ENCODE data around the gene RRAD.
A peak's percentile ranks its signal among the peaks of the same experiment; 100 is the strongest.

RRAD gene

GRCh38 chr16:66926171-66926947 lies 1.0 kb upstream of the RRAD start:
- Histone ChIP-seq H3K9ac (ENCODE audit: low read depth in 1 of 2, low read length in 2 of 2) (no peak overlapping the region), H3K9me3 (ENCODE audit: control insufficient read depth in 2 of 2, low read length in 2 of 2) (no peaks in the 10 kb centered on the region), H3K4me1 (ENCODE audit: control insufficient read depth in 2 of 2, insufficient read depth in 2 of 2, low read length in 2 of 2) (peaks cover 16 to 18% of the 10 kb centered on the region in 2 donors), H3K27ac (ENCODE audit: low read depth in 2 of 2, low read length in 2 of 2) (peak overlapping the region in 1 of 2 donors; percentile 43), H3K36me3 (ENCODE audit: control insufficient read depth in 2 of 2, insufficient read depth in 2 of 2, low read length in 2 of 2) (peaks cover 0 to 3% of the 10 kb centered on the region in 2 donors), H3K27me3 (ENCODE audit: control insufficient read depth in 2 of 2, insufficient read depth in 2 of 2, low read length in 2 of 2) (peaks cover 3 to 14% of the 10 kb centered on the region in 2 donors), H3K4me3 (ENCODE audit: low read length in 2 of 2) (no peak overlapping the region)

GRCh38 chr16:66924527-66925321 lies 611 bp downstream of the RRAD start:
- peak overlapping the region; percentile 24 to 61 for H3K9ac ChIP-seq (ENCODE audit: low read depth in 1 of 2, low read length in 2 of 2)
- no peaks in the 10 kb centered on the region for H3K36me3 ChIP-seq (ENCODE audit: control insufficient read depth in 2 of 2, insufficient read depth in 2 of 2, low read length in 2 of 2)
- H3K4me3 ChIP-seq (ENCODE audit: low read length in 2 of 2): peak overlapping the region; percentile 48 to 57
- peaks cover 3 to 14% of the 10 kb centered on the region in 2 donors for H3K27me3 ChIP-seq (ENCODE audit: control insufficient read depth in 2 of 2, insufficient read depth in 2 of 2, low read length in 2 of 2)
- H3K27ac ChIP-seq (ENCODE audit: low read depth in 2 of 2, low read length in 2 of 2): peak overlapping the region; percentile 43 to 50
- peaks cover 16 to 18% of the 10 kb centered on the region in 2 donors for H3K4me1 ChIP-seq (ENCODE audit: control insufficient read depth in 2 of 2, insufficient read depth in 2 of 2, low read length in 2 of 2)
- no peaks in the 10 kb centered on the region for H3K9me3 ChIP-seq (ENCODE audit: control insufficient read depth in 2 of 2, low read length in 2 of 2)

- Histone ChIP-seq H3K36me3 (ENCODE audit: control insufficient read depth in 2 of 2, insufficient read depth in 2 of 2, low read length in 2 of 2) (no peaks in the 10 kb centered on the region), H3K4me3 (ENCODE audit: low read length in 2 of 2) (no peak overlapping the region), H3K9ac (ENCODE audit: low read depth in 1 of 2, low read length in 2 of 2) (peak overlapping the region in 1 of 2 donors; percentile 19), H3K27me3 (ENCODE audit: control insufficient read depth in 2 of 2, insufficient read depth in 2 of 2, low read length in 2 of 2) (peaks cover 3 to 14% of the 10 kb centered on the region in 2 donors), H3K4me1 (ENCODE audit: control insufficient read depth in 2 of 2, insufficient read depth in 2 of 2, low read length in 2 of 2) (peaks cover 16 to 19% of the 10 kb centered on the region in 2 donors), H3K27ac (ENCODE audit: low read depth in 2 of 2, low read length in 2 of 2) (no peak overlapping the region), H3K9me3 (ENCODE audit: control insufficient read depth in 2 of 2, low read length in 2 of 2) (no peaks in the 10 kb centered on the region)
These were observed 1.5 kb downstream of the RRAD start for GRCh38 chr16:66923866-66924265.

GRCh38 chr16:66923247-66923731 lies 2.0 kb downstream of the RRAD start:
- H3K27me3 ChIP-seq (ENCODE audit: control insufficient read depth in 2 of 2, insufficient read depth in 2 of 2, low read length in 2 of 2): peaks cover 3 to 14% of the 10 kb centered on the region in 2 donors
- H3K4me3 ChIP-seq (ENCODE audit: low read length in 2 of 2): no peak overlapping the region
- no peaks in the 10 kb centered on the region for H3K9me3 ChIP-seq (ENCODE audit: control insufficient read depth in 2 of 2, low read length in 2 of 2)
- H3K27ac ChIP-seq (ENCODE audit: low read depth in 2 of 2, low read length in 2 of 2): peak overlapping the region in 1 of 2 donors; percentile 16
- peaks cover 16 to 19% of the 10 kb centered on the region in 2 donors for H3K4me1 ChIP-seq (ENCODE audit: control insufficient read depth in 2 of 2, insufficient read depth in 2 of 2, low read length in 2 of 2)
- H3K9ac ChIP-seq (ENCODE audit: low read depth in 1 of 2, low read length in 2 of 2): no peak overlapping the region
- no peaks in the 10 kb centered on the region for H3K36me3 ChIP-seq (ENCODE audit: control insufficient read depth in 2 of 2, insufficient read depth in 2 of 2, low read length in 2 of 2)

- Histone ChIP-seq H3K4me3 (ENCODE audit: low read length in 2 of 2) (no peak overlapping the region), H3K36me3 (ENCODE audit: control insufficient read depth in 2 of 2, insufficient read depth in 2 of 2, low read length in 2 of 2) (no peaks in the 10 kb centered on the region), H3K27me3 (ENCODE audit: control insufficient read depth in 2 of 2, insufficient read depth in 2 of 2, low read length in 2 of 2) (peaks cover 3 to 14% of the 10 kb centered on the region in 2 donors), H3K27ac (ENCODE audit: low read depth in 2 of 2, low read length in 2 of 2) (no peak overlapping the region), H3K9ac (ENCODE audit: low read depth in 1 of 2, low read length in 2 of 2) (no peak overlapping the region), H3K9me3 (ENCODE audit: control insufficient read depth in 2 of 2, low read length in 2 of 2) (no peaks in the 10 kb centered on the region), H3K4me1 (ENCODE audit: control insufficient read depth in 2 of 2, insufficient read depth in 2 of 2, low read length in 2 of 2) (peaks cover 16 to 19% of the 10 kb centered on the region in 2 donors)
These were observed 3.4 kb downstream of the RRAD start for GRCh38 chr16:66921729-66922450.

GRCh38 chr16:66920924-66921680 lies 4.2 kb downstream of the RRAD start:
- H3K4me3 ChIP-seq (ENCODE audit: low read length in 2 of 2): no peak overlapping the region
- no peaks in the 10 kb centered on the region for H3K9me3 ChIP-seq (ENCODE audit: control insufficient read depth in 2 of 2, low read length in 2 of 2)
- H3K27me3 ChIP-seq (ENCODE audit: control insufficient read depth in 2 of 2, insufficient read depth in 2 of 2, low read length in 2 of 2): peaks cover 3 to 14% of the 10 kb centered on the region in 2 donors
- H3K27ac ChIP-seq (ENCODE audit: low read depth in 2 of 2, low read length in 2 of 2): no peak overlapping the region
- H3K4me1 ChIP-seq (ENCODE audit: control insufficient read depth in 2 of 2, insufficient read depth in 2 of 2, low read length in 2 of 2): peaks cover 16 to 18% of the 10 kb centered on the region in 2 donors
- no peaks in the 10 kb centered on the region for H3K36me3 ChIP-seq (ENCODE audit: control insufficient read depth in 2 of 2, insufficient read depth in 2 of 2, low read length in 2 of 2)
- no peak overlapping the region for H3K9ac ChIP-seq (ENCODE audit: low read depth in 1 of 2, low read length in 2 of 2)

- no peak overlapping the region for H3K9ac ChIP-seq (ENCODE audit: low read depth in 1 of 2, low read length in 2 of 2)
- H3K36me3 ChIP-seq (ENCODE audit: control insufficient read depth in 2 of 2, insufficient read depth in 2 of 2, low read length in 2 of 2): no peaks in the 10 kb centered on the region
- H3K27ac ChIP-seq (ENCODE audit: low read depth in 2 of 2, low read length in 2 of 2): no peak overlapping the region
- H3K4me3 ChIP-seq (ENCODE audit: low read length in 2 of 2): no peak overlapping the region
- peaks cover 2 to 13% of the 10 kb centered on the region in 2 donors for H3K27me3 ChIP-seq (ENCODE audit: control insufficient read depth in 2 of 2, insufficient read depth in 2 of 2, low read length in 2 of 2)
- H3K9me3 ChIP-seq (ENCODE audit: control insufficient read depth in 2 of 2, low read length in 2 of 2): no peaks in the 10 kb centered on the region
- peaks cover 12 to 16% of the 10 kb centered on the region in 2 donors for H3K4me1 ChIP-seq (ENCODE audit: control insufficient read depth in 2 of 2, insufficient read depth in 2 of 2, low read length in 2 of 2)
These were observed 5.1 kb downstream of the RRAD start for GRCh38 chr16:66920299-66920590.

GRCh38 chr16:66919569-66920298 lies 5.6 kb downstream of the RRAD start:
- H3K4me1 ChIP-seq (ENCODE audit: control insufficient read depth in 2 of 2, insufficient read depth in 2 of 2, low read length in 2 of 2): peaks cover 12 to 15% of the 10 kb centered on the region in 2 donors
- H3K9ac ChIP-seq (ENCODE audit: low read depth in 1 of 2, low read length in 2 of 2): no peak overlapping the region
- H3K27me3 ChIP-seq (ENCODE audit: control insufficient read depth in 2 of 2, insufficient read depth in 2 of 2, low read length in 2 of 2): peaks cover 2 to 11% of the 10 kb centered on the region in 2 donors
- H3K27ac ChIP-seq (ENCODE audit: low read depth in 2 of 2, low read length in 2 of 2): no peak overlapping the region
- H3K36me3 ChIP-seq (ENCODE audit: control insufficient read depth in 2 of 2, insufficient read depth in 2 of 2, low read length in 2 of 2): no peaks in the 10 kb centered on the region
- no peak overlapping the region for H3K4me3 ChIP-seq (ENCODE audit: low read length in 2 of 2)
- H3K9me3 ChIP-seq (ENCODE audit: control insufficient read depth in 2 of 2, low read length in 2 of 2): no peaks in the 10 kb centered on the region

Measured in mucosa of rectum (tissue), 2 donors.